Posterior vena cava (tissue), 2 donors: ENCODE data around the gene TMEM203. TPM values are rescaled to one million over a fixed set of nuclear protein-coding genes. Genes with fewer than 3 reads are reported as not detected.

ENCODE experiments used
- DNase-seq: peaks from one replicate; pipeline ENCODE4 v3.0.0-alpha.2; 2020; ENCODE audit warnings: low spot score
- intact Hi-C, 2 donors: fragments of 100-400 bp; cut with DNase I; formaldehyde crosslinking; loops; one replicate each; pipeline versions ENCODE4 v1.14.1 to v1.14.2; 2022 to 2023
- total RNA-seq, 2 donors: library from RNA; stranded (reverse); fragmentation: NEBNext Ultra II Directional; extraction: Animal tissue kit (Norgen Biotek cat#: 25700); gene quantifications; one replicate each; pipeline ENCODE4 v1.2.1, GENCODE V29; 2021
- donor health status: DM: yes; HTN: yes; CAD: no.
- donor health status: DM: yes; HTN: yes; CAD: no.

The TMEM203 gene
- total RNA-seq, 2 donors from 2014 or later: 24.8 to 25.2 TPM

- intact Hi-C loops: no loop called here
- DNase-seq: no peak
These were observed 17.4 kb downstream of the TMEM203 start for GRCh38 chr9:137188086-137188489.

- no peak for DNase-seq
- intact Hi-C loops: no loop called here
These were observed 18.1 kb downstream of the TMEM203 start for GRCh38 chr9:137187386-137187785.

- intact Hi-C loops: no loop called here
- DNase-seq: no peak
These were observed 19.1 kb downstream of the TMEM203 start for GRCh38 chr9:137186385-137186784.

- no peak for DNase-seq
- intact Hi-C loops: no loop called here
These were observed 19.5 kb downstream of the TMEM203 start for GRCh38 chr9:137185921-137186320.

GRCh38 chr9:137184881-137185660, 20.4 kb downstream of the TMEM203 start:
- intact Hi-C loops: no loop called here
- DNase-seq: no peak

GRCh38 chr9:137183980-137184595, 21.4 kb downstream of the TMEM203 start:
- DNase-seq: no peak
- intact Hi-C loops: no loop called here

- intact Hi-C loops: no loop called here
- no peak for DNase-seq
These were observed 22.6 kb downstream of the TMEM203 start for GRCh38 chr9:137182836-137183235.

- intact Hi-C loops: no loop called here
- no peak for DNase-seq
These were observed 23.8 kb downstream of the TMEM203 start for GRCh38 chr9:137181680-137182079.

- intact Hi-C loops: no loop called here
- no peak for DNase-seq
These were observed 25.0 kb downstream of the TMEM203 start for GRCh38 chr9:137180491-137180890.

- intact Hi-C loops: no loop called here
- no peak for DNase-seq
These were observed 25.7 kb downstream of the TMEM203 start for GRCh38 chr9:137179761-137180160.

- intact Hi-C loops: no loop called here
- DNase-seq: no peak
These were observed 26.4 kb downstream of the TMEM203 start for GRCh38 chr9:137178939-137179630.

- intact Hi-C loops: no loop called here
These were observed 27.1 kb downstream of the TMEM203 start for GRCh38 chr9:137178201-137178938.

GRCh38 chr9:137176302-137177182, 28.9 kb downstream of the TMEM203 start:
- intact Hi-C loops: no loop called here
- DNase-seq: no peak

More at GRCh38 chr9:137178201-137178938, 27.1 kb downstream of the TMEM203 start:
- no peak for DNase-seq

GRCh38 chr9:137175345-137175961, 30.0 kb downstream of the TMEM203 start:
- no peak for DNase-seq
- intact Hi-C loops: no loop called here

GRCh38 chr9:137174722-137175293, 30.6 kb downstream of the TMEM203 start:
- DNase-seq: no peak
- intact Hi-C loops: no loop called here

- no peak for DNase-seq
- intact Hi-C loops: no loop called here
These were observed 31.4 kb downstream of the TMEM203 start for GRCh38 chr9:137173796-137174664.
